ENCODE measurements around the gene NFE2L1.
"Not testable (repeated sequence)": the region's sequence is repeated elsewhere in the genome, so short reads cannot be mapped to it uniquely, and the experiment has no call there.

The NFE2L1 gene

GRCh38 chr17:48047741-48048383 lies at the start of gene NFE2L1:
Gene NFE2L1 (plus strand): TSS chr17:48048359. CDS start chr17:48051119, 2,760 bp downstream.
- peak; percentile 98 for DNase-seq (ENCODE audit: low read depth in 2 of 2)

- no peak for DNase-seq (ENCODE audit: low read depth in 2 of 2)
Observed at GRCh38 chr17:47999582-47999981, 48.6 kb upstream of the NFE2L1 start.

DNA sequence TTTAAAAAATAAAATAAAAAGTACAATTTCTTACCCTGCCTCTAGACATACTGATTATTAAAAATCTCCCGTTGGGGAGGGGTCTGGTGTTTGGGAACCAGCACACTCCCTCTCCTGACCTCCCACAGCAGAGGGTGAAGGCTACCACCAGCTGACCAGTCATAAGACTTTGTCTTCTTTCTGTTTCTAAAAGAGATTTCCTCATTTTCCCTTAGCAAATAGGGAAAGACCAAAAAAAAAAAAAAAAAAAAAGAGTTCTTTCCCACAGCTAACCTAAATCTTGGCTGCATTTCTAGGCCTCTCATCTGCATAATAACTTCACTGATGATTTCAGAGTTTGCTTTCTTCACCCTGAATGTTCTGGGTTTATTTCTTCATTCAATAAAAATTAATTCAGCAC lies 47.0 kb upstream of the NFE2L1 start:
- DNase-seq (ENCODE audit: low read depth in 2 of 2), result no peak

GRCh38 chr17:48001657-48002056 lies 46.5 kb upstream of the NFE2L1 start:
- not testable (repeated sequence) for DNase-seq (ENCODE audit: low read depth in 2 of 2)

DNA sequence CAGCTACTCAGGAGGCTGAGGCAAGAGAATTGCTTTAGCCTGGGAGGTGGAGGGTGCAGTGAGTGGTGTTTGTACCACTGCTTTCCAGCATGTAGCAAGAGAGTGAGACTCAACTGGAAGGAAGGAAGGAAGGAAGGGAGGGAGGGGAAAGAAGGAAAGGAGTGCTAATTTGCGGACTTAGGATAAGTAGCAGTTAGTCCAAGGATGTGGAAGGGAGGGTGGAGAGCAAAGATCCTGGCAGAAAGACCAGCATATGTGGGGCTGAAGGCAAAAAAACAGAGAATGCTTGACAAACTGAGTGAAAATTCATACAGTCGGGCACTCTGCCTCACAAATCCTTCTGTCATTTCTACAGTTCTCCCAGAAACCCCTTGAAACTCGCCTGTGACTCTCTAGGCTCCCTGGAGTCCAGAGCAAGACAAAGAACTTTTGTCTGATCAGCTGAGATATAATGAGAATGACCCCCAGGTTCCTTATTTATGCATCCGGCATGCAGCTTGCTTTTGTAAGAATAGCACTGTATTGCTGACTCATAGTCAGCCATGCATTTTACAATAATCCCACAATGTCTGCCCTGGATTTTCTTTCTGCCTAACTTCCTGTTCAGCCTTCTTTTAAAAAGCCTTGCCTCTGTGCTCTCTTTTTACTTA lies 45.8 kb upstream of the NFE2L1 start:
- no peak for DNase-seq (ENCODE audit: low read depth in 2 of 2)

- DNase-seq (ENCODE audit: low read depth in 2 of 2), result no peak
Observed at GRCh38 chr17:48002916-48003416, 45.2 kb upstream of the NFE2L1 start.

- DNase-seq (ENCODE audit: low read depth in 2 of 2), result no peak
Observed at GRCh38 chr17:48003417-48004151, 44.6 kb upstream of the NFE2L1 start.

DNA sequence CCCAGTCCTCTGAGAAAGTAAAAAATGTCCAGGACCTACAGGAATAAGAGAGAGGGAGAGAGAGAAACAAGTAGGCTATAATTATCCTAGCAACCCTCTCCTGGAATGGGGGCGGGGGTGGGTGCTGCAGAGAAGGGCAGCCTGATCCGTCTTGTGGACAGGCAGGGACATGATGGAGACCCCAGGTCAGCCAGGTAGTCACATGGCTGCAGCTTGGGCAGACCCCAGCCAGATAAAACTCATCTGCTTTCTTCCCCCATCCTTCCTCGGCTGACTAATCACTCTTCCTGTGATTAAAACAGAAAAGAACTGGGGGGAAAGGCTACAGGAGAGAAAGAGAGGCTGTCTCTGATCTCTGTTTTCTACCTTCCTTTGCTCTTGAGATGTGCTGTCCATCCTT lies 43.2 kb upstream of the NFE2L1 start:
- no peak for DNase-seq (ENCODE audit: low read depth in 2 of 2)

GRCh38 chr17:48006936-48007709 lies 41.0 kb upstream of the NFE2L1 start:
- DNase-seq (ENCODE audit: low read depth in 2 of 2), result no peak

GRCh38 chr17:48010193-48010592 lies 38.0 kb upstream of the NFE2L1 start:
- DNase-seq (ENCODE audit: low read depth in 2 of 2), result no peak

GRCh38 chr17:48011405-48012150 lies 36.6 kb upstream of the NFE2L1 start:
- DNase-seq (ENCODE audit: low read depth in 2 of 2), result no peak

GRCh38 chr17:48012151-48012520 lies 36.0 kb upstream of the NFE2L1 start:
- DNase-seq (ENCODE audit: low read depth in 2 of 2), result peak in 1 of 2 donors; percentile 38

DNA sequence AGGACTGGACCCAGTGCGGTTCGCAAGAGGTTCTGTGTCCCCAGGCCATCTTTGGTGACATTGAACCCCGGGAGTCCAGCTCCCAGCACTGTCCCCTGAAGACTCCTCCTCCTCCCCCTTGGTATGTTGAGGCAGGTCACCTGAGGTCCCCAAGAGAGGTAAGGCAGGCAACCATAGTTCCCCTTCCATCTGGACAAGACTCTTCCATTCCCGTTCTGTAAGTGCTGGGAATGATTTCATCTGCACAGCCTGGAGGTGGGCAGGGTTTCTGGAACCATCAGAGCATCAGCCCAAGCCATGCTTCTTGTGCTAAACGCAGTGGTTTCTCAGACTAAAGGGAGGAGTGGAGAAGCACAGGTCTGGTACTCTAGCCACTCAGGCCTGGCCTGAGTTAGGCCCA lies 35.5 kb upstream of the NFE2L1 start:
- DNase-seq (ENCODE audit: low read depth in 2 of 2), result no peak

DNA sequence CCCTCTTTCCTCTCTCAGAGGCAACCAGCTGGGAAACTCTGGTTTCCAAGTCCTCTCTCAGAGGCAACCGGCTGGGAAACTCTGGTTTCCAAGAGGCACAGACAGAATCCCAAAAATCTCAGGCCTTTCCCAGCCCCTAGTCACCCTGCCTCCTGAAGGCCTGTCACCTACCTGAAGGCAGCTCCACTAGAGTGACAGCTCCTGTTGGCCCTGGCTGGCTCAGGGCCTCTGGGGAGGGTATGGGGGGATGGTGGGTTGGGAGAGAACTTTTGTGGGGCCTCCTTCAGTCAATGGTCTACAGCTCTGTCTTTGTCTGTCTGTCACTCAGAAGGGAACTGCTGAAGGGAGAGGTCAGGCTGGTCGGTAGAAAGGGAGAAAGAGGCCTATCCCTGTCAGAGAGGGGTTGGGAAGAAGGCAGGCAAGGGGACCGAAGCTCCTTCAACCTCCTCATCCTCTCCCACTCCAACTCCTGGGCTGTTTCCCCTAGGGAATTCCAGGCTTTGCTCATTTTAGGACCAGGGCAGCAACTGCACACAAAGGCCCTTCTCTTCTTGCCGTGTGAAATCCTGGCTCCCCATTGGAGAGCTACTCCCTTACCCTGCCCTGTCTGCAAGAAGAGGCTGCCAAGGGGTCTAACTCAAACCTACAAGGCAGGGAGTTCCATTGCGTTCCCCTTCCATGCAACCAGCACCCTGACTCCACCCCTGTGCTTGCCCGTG lies 34.1 kb upstream of the NFE2L1 start:
- DNase-seq (ENCODE audit: low read depth in 2 of 2), result no peak

- DNase-seq (ENCODE audit: low read depth in 2 of 2), result no peak
Observed at GRCh38 chr17:48014595-48015111, 33.5 kb upstream of the NFE2L1 start.

GRCh38 chr17:48016112-48016511 lies 32.0 kb upstream of the NFE2L1 start:
- no peak for DNase-seq (ENCODE audit: low read depth in 2 of 2)

DNA sequence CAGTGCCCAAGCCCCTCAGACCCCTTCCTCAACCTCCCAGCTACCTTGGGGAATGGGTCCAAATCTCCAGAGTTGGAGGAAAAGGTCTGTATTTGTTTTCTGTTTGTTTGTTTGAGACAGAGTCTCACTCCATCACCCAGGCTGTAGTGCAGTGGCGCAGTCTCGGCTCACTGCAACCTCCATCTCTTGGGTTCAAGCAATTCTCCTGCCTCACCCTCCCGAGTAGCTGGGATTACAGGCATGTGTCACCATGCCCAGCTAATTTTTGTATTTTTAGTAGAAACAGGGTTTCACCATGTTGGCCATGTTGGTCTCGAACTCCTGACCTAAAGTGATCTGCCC lies 30.4 kb upstream of the NFE2L1 start:
- DNase-seq (ENCODE audit: low read depth in 2 of 2), result not testable (repeated sequence)

DNA sequence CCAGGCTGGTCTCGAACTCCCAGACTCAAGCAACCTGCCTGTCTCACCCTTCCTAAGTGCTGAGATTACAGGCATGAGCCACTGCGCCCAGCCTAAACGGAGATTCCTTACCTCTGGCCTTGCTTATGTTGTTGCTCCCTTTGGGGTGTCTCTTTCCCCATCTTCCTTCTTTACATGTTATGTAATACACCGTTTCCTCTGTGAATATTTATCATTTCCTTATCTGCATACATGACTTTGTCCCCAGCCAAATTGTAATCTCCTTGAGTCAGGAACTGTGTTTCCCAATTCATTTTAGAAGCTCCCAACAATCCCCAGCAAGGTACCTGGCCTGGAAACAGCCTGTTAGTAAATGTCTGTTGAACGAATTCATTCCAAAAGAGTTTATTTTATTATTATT lies 26.2 kb upstream of the NFE2L1 start:
- DNase-seq (ENCODE audit: low read depth in 2 of 2), result no peak

- DNase-seq (ENCODE audit: low read depth in 2 of 2), result no peak
Observed at GRCh38 chr17:48022901-48023300, 25.3 kb upstream of the NFE2L1 start.

DNA sequence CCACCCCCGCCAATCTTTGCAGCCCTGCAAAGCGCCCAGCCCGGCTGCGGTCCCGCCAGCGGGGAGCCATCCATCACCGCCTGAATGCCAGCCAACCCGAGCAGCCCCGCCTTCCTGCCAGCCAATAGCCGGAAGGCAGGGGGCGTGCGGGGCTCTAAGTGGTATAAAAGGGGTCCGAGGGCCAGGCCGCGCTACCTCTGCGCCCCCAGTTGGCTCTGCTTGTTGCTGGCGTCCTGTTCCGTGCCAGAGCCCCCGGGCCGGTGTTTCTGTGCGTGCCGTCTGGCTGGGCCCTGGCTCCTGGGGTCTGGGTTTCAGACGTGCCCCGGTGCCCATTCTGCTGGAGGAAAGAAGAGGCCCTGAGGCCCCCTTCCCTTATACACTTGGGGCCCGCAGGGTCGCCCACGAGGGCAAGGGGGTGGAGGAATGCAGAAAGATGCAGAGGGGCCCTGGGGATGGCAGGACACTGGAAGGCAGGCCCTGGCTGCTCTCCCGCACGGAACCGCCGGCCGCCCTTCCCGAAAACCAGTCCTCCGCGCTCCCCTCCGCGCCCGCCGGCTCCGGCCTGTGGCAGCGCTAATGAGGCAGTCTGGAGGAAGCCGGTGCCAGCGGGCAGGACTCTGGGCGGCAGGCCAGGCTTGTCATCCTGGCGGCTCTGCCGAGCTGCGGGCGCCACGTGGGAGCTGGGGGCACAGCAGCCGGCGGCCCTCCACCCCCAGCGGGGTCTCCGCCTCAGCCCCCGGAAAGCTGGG lies 24.6 kb upstream of the NFE2L1 start:
- no peak for DNase-seq (ENCODE audit: low read depth in 2 of 2)
